Activated T-cell treated with anti-CD3 and anti-CD28 coated beads, Interleukin-2, amount 50 U/mL, for 4 hours (primary cell): ENCODE measurements around the gene CLMN. TPM values are rescaled to one million over a fixed set of nuclear protein-coding genes. Genes with fewer than 3 reads are reported as not detected.

Experiments used
- ATAC-seq, 2 donors: fragments of 200-7000 bp; cut with Tn5 transposase; one replicate each; pipeline ENCODE4 v1.10.0; 2021
- DNase-seq: peaks from one replicate; pipeline ENCODE4 v3.0.0-alpha.2; 2020
- H3K27me3 Mint-ChIP-seq: one replicate; pipeline ENCODE4 v1.8.0; 2021; ENCODE audit warnings: low read depth, mixed read lengths
- H3K36me3 Mint-ChIP-seq: one replicate; pipeline ENCODE4 v1.8.0; 2022; ENCODE audit warnings: mixed read lengths; ENCODE audit not compliant: insufficient read depth
- H3K4me1 Mint-ChIP-seq: one replicate; pipeline ENCODE4 v1.8.0; 2021; ENCODE audit warnings: low read depth, mixed read lengths
- H3K4me3 Mint-ChIP-seq: one replicate; pipeline ENCODE4 v1.8.0; 2021; ENCODE audit warnings: mild to moderate bottlenecking, moderate library complexity, mixed read lengths
- H3K9me3 Mint-ChIP-seq: one replicate; pipeline ENCODE4 v1.8.0; 2021; ENCODE audit warnings: mixed read lengths
- total RNA-seq, 3 donors: library from RNA; stranded (reverse); gene quantifications; one replicate each; pipeline ENCODE4 v1.2.1, GENCODE V29; 2021

CLMN gene
- total RNA-seq, 3 donors from 2014 or later: 0.71 to 1.3 (median 0.71) TPM

DNA sequence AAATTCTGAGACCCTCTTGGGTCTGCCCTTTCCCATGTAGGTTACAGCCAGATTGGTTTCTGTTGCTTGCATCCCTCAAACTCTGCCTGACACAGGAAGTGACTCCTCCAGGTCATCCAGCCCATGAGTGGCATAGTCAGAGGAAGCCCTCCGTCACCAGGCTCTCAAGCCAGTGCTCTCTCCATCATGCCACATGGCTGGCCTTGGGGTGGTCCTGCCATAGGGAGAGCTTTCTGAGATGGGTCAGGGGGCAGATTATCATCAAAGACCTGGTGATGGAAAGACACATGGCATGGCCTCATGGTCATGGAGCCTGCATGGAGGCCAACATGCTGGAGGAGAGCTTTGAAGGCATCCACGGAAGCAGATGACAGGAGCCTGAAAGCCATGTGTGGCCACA is 15.4 kb upstream of the CLMN start:
- no peaks in the 10 kb centered on the region for H3K4me1 Mint-ChIP-seq
- no peaks in the 10 kb centered on the region for H3K9me3 Mint-ChIP-seq
- DNase-seq (no peak), ATAC-seq (no peak)
- no peak overlapping the region for H3K4me3 Mint-ChIP-seq
- peaks cover 22% of the 10 kb centered on the region for H3K27me3 Mint-ChIP-seq
- H3K36me3 Mint-ChIP-seq: no peaks in the 10 kb centered on the region

DNA sequence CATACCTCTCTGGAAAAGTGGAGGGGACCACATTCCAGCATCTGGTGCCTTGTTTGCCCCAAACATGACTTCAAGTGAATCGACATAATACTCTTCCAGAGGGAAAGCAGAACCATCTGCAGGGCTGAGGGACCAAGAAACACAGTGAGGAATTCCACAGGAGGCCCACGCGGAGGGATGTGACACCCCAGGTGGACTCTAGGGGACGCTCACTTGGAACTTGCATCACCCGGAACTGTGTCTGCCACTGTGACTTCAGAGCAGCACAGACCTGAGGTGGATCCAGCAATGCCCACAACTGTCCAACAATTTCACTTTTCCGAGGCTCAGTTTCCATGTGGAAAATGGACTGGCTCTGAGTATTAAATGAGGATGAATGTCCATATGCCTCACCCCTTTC is 14.3 kb upstream of the CLMN start:
- Mint-ChIP-seq H3K27me3 (peaks cover 17% of the 10 kb centered on the region), H3K4me1 (no peaks in the 10 kb centered on the region), H3K36me3 (no peaks in the 10 kb centered on the region), H3K9me3 (no peaks in the 10 kb centered on the region), H3K4me3 (no peak overlapping the region)
- DNase-seq (no peak), ATAC-seq (no peak)

DNA sequence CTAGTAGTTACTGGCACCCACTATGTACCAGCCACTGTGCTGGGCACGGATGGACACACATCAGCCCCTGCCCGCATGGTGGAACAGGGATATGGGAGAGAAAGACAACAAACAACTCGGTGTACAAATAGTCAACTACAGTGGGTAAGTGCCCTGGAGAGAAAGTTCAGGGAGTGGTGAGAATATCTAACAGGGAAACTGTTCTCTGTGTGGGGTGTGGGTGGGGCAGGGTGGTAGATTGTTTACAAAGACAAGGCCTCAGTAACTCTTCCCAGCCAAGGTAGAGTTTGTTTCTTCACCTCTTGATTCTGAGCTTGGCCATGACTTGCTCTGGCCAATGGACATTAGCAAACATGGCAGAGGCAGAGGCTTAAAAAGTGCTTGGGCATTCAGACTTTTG is 12.9 kb upstream of the CLMN start:
- Mint-ChIP-seq H3K4me3 (no peak overlapping the region), H3K4me1 (peaks cover 2% of the 10 kb centered on the region), H3K9me3 (no peaks in the 10 kb centered on the region), H3K27me3 (peaks cover 15% of the 10 kb centered on the region), H3K36me3 (no peaks in the 10 kb centered on the region)
- DNase-seq: no peak
- ATAC-seq: no peak

DNA sequence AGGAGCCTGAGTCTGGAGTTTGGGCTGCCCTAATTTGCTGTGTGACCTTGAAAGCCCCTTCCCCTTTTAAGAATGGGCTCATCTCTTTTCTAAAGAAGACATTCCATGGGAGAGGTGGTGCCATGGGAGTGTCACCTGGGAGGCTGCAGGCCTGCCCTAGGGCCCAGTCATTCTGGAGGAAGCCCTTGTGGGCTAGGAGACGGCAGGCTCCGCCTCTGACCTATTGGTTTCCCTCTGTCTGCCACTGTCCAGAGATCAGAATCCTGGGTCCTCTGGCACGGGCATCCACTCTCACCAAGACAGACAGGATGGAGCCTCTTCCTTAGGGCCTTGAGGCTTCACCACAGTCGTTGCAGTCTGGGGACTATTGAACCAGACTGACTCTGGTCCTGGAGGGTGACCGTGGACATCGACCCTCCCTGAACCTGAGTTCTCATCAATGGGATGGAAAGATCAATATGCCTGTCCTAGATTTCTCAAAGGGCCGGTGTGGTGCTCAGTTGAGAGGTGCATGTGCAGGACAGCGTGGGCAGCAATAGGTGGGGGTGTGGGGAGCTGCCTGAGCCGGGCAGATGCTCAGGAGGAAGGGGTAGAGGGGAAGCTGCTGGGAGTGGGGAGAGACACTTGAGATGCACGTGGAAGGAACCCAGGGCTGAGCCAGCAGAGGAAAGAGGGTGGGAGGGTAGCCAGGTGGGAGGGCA is 12.2 kb upstream of the CLMN start:
- Mint-ChIP-seq H3K9me3 (no peaks in the 10 kb centered on the region), H3K4me1 (peaks cover 3% of the 10 kb centered on the region), H3K4me3 (no peak overlapping the region), H3K36me3 (no peaks in the 10 kb centered on the region), H3K27me3 (peaks cover 13% of the 10 kb centered on the region)
- DNase-seq: no peak
- ATAC-seq: no peak

DNA sequence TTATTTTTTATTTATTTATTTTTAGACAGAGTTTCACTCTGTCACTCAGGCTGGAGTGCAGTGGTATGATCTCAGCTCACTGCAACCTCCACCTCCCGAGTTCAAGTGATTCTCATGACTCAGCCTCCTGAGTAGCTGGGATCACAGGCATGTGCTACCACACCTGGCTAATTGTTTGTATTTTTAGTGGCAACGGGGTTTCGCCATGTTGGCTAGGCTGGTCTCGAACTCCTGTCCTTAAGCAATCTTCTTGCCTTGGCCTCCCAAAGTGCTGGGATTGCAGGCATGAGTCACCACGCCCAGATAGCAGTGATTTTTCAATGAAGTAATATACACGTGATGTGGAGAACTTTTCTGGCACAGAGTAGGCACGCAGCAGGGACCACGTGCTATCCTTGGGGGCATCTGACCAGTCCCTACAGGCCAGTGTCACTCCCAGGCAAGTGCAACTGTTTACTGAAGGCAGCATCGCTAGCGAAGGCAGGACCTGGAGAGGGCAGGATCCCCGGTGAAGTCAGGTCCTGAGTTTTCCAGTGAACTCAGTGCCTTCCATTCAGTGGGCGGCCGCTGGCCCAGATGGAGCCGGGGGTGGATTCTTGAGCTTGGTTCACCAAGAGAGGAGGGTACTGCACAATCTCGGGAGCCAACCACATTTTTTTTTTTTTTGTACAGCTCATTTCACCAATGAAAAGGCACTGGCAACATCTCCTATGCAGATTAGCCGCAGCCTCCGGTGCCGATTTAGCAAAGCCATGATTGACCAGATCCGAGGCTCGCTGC is 11.1 kb upstream of the CLMN start:
- Mint-ChIP-seq H3K36me3 (no peaks in the 10 kb centered on the region), H3K4me1 (peaks cover 3% of the 10 kb centered on the region), H3K9me3 (no peaks in the 10 kb centered on the region), H3K4me3 (no peak overlapping the region), H3K27me3 (peaks cover 8% of the 10 kb centered on the region)
- no peak for ATAC-seq
- DNase-seq: no peak

DNA sequence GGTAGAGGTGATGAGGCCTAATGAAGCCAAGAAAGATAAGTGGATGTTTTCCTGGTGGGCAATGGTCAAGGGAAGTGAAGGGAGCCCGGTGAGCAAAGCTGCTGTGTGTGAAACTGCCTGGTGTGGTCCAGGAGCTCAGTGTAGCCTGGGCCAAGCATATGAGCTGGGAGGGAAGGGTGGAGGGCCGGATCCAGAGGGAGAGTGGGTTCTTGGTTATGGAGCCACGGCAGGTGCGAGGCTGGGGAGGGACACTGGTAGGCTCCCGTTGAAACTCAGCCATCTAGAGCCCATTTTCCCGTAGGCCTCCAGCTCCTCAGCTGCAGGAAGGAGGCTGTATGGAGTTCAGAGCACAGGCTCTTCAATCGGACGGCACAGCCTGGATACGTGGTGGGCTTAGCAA is 10.2 kb upstream of the CLMN start:
- DNase-seq (no peak), ATAC-seq (no peak)
- H3K27me3 Mint-ChIP-seq: peaks cover 8% of the 10 kb centered on the region
- H3K4me3 Mint-ChIP-seq: no peak overlapping the region
- H3K36me3 Mint-ChIP-seq: no peaks in the 10 kb centered on the region
- peaks cover 3% of the 10 kb centered on the region for H3K4me1 Mint-ChIP-seq
- H3K9me3 Mint-ChIP-seq: no peaks in the 10 kb centered on the region

DNA sequence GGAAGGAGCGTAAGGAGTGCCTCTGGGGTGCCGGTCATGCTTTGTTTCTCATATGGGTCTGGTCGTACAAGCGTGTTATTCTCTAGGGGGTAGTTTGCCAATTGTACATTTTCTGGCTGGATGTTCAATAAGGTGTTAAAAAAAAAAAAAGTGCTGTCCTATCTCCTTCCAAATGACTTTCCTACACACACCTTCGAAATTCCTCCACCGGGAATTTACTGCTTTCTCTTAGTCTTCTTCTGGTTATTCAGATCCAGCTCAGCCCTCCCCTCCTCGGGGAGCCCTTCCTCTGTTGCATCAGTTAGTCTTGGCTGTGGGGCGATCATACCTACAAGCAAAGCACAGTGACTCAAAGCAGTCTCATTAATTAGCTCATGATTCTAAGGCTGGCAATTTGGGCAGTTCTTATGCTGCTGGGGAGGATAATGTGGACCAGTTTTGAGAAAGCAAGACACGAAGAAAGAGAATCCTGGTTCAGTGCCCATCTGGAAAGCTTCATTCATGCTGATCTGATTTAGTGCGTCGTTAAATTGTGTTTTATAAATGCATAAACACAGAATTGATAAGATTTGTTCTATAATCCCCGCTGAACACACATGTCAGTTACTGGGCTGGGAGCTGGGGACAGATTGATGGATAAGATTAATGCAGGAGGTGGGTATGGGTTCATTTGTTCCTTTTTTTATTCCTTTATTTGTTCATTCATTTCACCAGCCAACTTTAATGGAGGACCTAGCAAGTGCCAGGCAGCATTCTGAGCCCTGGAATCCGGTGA is 9.2 kb upstream of the CLMN start:
- no peak for ATAC-seq
- Mint-ChIP-seq H3K4me3 (no peak overlapping the region), H3K36me3 (no peaks in the 10 kb centered on the region)

DNA sequence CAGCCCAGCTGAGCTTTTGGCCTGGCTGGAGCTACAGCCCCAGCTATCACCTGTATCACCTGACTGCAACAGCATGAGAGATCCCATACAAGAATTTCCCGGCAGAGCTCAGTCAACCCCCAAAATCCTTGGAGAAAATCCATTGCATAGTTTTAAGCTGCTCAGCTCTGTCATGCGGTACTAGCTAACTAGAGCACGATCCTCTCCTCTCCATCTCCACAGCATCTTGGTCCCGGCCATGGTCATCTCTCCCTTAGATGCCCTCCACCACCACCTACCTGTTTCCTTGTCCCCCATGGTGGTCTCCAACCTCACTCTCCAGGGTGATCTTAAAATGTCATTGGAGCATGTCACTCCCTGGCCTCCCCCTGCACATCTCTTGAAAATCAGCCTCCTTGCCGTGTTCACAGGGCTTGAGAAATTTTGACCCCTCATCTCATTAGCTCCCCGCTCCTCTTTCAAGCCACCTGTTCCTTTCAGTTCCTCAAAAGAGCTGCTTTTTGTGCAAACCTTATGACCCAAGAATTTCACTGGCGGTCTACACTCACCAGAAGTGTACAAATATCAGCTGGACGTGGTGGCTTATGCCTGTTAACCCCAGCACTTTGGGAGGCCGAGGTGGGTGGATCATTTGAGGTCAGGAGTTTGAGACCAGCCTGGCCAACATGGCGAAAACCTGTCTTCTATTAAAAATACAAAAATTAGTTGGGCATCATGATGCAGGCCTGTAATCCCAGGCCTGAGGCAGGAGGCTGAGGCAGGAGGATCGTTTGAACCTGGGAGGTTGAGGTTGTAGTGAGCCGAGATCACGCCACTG is 8.1 kb upstream of the CLMN start:
- peaks cover 19% of the 10 kb centered on the region for H3K27me3 Mint-ChIP-seq
- DNase-seq (no peak), ATAC-seq (no peak)
- H3K36me3 Mint-ChIP-seq: no peaks in the 10 kb centered on the region
- H3K4me1 Mint-ChIP-seq: peaks cover 3% of the 10 kb centered on the region
- H3K4me3 Mint-ChIP-seq: no peak overlapping the region
- H3K9me3 Mint-ChIP-seq: no peaks in the 10 kb centered on the region

More for the DNA sequence above, 9.2 kb upstream of the CLMN start:
- Mint-ChIP-seq H3K4me1 (peaks cover 3% of the 10 kb centered on the region), H3K27me3 (peaks cover 11% of the 10 kb centered on the region), H3K9me3 (no peaks in the 10 kb centered on the region)
- no peak for DNase-seq

DNA sequence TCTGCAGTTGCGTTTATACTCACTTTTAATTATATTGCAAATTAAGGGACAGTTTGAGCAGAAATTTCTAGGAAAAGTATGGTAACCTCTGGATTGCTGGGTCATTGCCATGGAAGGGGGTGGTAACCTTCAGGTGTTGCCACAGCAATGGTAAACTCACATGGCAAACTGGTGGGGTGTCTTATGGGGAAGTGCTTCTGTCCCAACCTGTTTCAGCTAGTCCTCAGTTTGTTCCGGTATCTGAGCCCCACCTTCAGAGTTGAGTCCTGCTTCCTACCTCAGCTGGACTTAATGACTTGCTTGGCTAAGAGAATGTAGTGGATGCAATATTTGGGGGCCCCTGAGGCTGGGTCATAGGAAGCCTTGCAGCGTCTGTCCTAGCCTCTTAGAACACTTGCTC is 7.3 kb upstream of the CLMN start:
- no peaks in the 10 kb centered on the region for H3K36me3 Mint-ChIP-seq
- peaks cover 23% of the 10 kb centered on the region for H3K27me3 Mint-ChIP-seq
- ATAC-seq: no peak
- DNase-seq: no peak
- H3K4me1 Mint-ChIP-seq: peaks cover 3% of the 10 kb centered on the region
- H3K9me3 Mint-ChIP-seq: no peaks in the 10 kb centered on the region
- H3K4me3 Mint-ChIP-seq: no peak overlapping the region

DNA sequence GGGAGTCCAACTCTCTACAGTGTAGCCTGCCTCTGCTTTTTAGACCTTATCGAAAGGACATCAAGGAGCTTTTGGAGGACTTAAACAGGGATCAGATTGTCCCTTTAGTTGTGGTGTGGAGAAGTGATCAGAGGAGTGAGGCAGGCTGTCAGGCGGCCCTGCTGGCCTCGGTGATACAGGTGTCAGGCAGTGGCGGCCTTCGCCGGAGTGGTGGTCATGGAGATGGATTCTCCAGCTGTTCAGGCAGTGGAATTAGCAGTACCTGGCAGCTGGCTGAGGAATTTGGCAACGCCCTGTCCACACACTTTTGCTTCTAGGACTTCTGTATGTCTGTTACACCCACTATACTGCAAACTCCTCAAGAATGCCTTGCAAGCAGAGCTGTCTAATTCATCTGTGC is 4.2 kb upstream of the CLMN start:
- ATAC-seq (no peak), DNase-seq (no peak)
- Mint-ChIP-seq H3K36me3 (no peaks in the 10 kb centered on the region), H3K9me3 (no peaks in the 10 kb centered on the region), H3K4me1 (peaks cover 7% of the 10 kb centered on the region), H3K4me3 (no peak overlapping the region), H3K27me3 (peaks cover 23% of the 10 kb centered on the region)

DNA sequence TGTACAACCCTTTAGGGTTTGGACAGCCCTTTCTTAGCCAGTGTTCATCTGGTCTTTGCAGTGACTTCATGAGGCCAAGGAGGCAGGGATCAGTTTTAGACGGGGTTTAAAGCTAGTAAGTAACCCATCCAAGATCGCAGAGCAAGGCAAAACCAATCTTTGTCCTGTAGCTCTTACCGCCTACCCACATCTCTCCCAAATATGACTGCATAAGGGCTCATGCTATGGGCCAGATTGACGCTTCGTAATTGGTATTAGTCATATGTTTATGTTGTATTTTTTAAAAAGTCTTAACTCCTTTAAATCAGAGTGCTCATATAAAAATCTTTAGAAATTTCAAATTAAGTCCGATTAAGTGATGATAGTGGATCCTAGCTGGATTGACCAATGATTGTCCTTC is 3.7 kb upstream of the CLMN start:
- Mint-ChIP-seq H3K4me1 (peaks cover 8% of the 10 kb centered on the region), H3K4me3 (no peak overlapping the region), H3K27me3 (peaks cover 21% of the 10 kb centered on the region), H3K9me3 (no peaks in the 10 kb centered on the region), H3K36me3 (no peaks in the 10 kb centered on the region)
- no peak for ATAC-seq
- DNase-seq: no peak

DNA sequence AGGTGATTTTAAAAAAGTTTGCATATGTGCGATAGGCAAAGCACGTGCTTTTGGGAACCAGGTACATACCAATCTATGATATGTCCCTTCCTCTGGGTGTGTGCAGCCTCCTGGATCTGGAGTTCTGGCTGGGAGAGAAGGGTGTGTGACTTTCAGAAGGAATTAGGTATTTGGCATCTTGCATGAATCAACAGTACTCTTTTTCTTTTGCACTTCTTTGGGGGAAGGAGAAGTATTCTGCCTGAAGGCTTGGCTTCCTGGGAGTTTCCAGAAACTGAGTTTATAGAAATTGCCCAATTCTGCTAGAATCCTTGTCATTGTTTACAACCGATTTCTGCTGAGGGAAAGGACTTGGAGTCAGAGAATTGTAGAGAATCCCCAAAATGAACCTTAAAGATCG is 2.9 kb upstream of the CLMN start:
- Mint-ChIP-seq H3K4me3 (no peak overlapping the region), H3K36me3 (no peaks in the 10 kb centered on the region), H3K27me3 (peaks cover 23% of the 10 kb centered on the region), H3K9me3 (no peaks in the 10 kb centered on the region), H3K4me1 (peaks cover 11% of the 10 kb centered on the region)
- DNase-seq (no peak), ATAC-seq (no peak)

DNA sequence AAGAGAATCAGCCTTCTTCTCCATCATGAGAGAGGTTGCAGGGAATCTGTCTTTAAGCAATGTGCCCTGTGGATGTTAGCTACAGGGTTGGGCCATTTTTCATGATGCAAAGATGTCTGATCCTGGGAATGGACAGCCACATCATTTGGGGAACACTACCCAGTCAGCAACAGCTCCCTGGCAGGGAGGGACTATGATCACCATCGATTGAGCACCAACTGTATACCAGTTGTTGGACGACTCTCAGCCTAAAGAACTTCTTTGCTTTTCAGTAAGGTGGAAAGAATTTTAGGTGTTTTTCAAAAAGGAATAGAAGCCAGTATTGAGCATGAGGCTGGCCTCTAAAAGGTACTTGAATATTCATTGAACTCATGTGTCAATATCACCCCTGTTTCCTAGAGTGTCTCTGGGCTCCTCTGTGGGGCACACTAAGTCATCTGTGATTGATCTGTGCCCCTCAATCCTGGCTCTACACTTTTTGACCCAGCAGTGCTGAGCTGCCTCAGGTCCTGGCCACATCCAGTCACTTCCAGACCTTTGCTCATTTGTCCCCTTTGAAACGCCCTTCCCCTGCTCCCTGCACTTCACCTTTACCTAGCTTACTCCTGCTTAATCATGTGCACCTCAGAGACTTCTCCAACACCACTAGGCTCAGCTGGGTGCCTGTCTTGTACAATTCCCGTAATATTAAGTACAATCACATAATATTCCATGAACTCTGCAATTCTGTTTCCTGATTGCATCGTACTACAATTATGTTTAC is 2.2 kb upstream of the CLMN start:
- ATAC-seq (no peak), DNase-seq (no peak)
- no peaks in the 10 kb centered on the region for H3K9me3 Mint-ChIP-seq
- peaks cover 10% of the 10 kb centered on the region for H3K4me1 Mint-ChIP-seq
- no peaks in the 10 kb centered on the region for H3K36me3 Mint-ChIP-seq
- H3K27me3 Mint-ChIP-seq: peaks cover 26% of the 10 kb centered on the region
- H3K4me3 Mint-ChIP-seq: no peak overlapping the region
